MCF 10A (cell line): ENCODE data around the gene HAND2. TPM values are rescaled to one million over a fixed set of nuclear protein-coding genes. Genes with fewer than 3 reads are reported as not detected.

ENCODE experiments used
- BruUV-seq: library from RNA; stranded (reverse); fragments of 400-500 nt; replicated peaks from 2 replicates; lab custom pipeline; 2021; lab: Mats Ljungman, UMichigan
- CTCF ChIA-PET: fragments of 300-600 bp; sonication (Branson Sonifier 250); formaldehyde crosslinking; extraction: SDS; loops from one replicate; lab custom pipeline; 2021; ENCODE audit warnings: antibody characterized with exemption, inconsistent platforms; lab: Yijun Ruan, JAX
- POLR2A ChIA-PET: fragments of 300-600, 350-650 bp; sonication (Branson Sonifier 250); formaldehyde crosslinking; extraction: SDS; loops from one replicate; lab custom pipeline; 2020; ENCODE audit warnings: antibody characterized with exemption, inconsistent platforms; lab: Yijun Ruan, JAX
- DNase-seq: peaks from one replicate; pipeline ENCODE4 v3.0.0-alpha.2; 2018; ENCODE audit not compliant: unreplicated experiment
- H3K27ac Mint-ChIP-seq: one replicate; pipeline ENCODE4 v1.8.0; 2022; ENCODE audit warnings: mild to moderate bottlenecking, low read depth, mixed read lengths; ENCODE audit not compliant: unreplicated experiment
- H3K27me3 Mint-ChIP-seq: one replicate; pipeline ENCODE4 v1.8.0; 2022; ENCODE audit warnings: mixed read lengths; ENCODE audit not compliant: insufficient read depth, unreplicated experiment
- H3K36me3 Mint-ChIP-seq: one replicate; pipeline ENCODE4 v1.8.0; 2022; ENCODE audit warnings: mild to moderate bottlenecking, moderate library complexity, mixed read lengths; ENCODE audit not compliant: insufficient read depth, unreplicated experiment
- H3K4me1 Mint-ChIP-seq: one replicate; pipeline ENCODE4 v1.8.0; 2022; ENCODE audit warnings: mixed read lengths; ENCODE audit not compliant: insufficient read depth, unreplicated experiment
- H3K4me3 Mint-ChIP-seq: one replicate; pipeline ENCODE4 v1.8.0; 2022; ENCODE audit warnings: mild to moderate bottlenecking, moderate library complexity, mixed read lengths; ENCODE audit not compliant: unreplicated experiment
- H3K9me3 Mint-ChIP-seq: one replicate; pipeline ENCODE4 v1.8.0; 2022; ENCODE audit warnings: mixed read lengths; ENCODE audit not compliant: unreplicated experiment
- CTCF ChIP-seq: fragments of 200-600 bp; IDR thresholded peaks from one replicate; pipeline ENCODE4 v1.8.0; 2022; ENCODE audit warnings: antibody characterized with exemption, mild to moderate bottlenecking; ENCODE audit not compliant: unreplicated experiment
- intact Hi-C: fragments of 100-400 bp; cut with micrococcal nuclease; formaldehyde crosslinking; loops from 2 replicates; pipeline ENCODE4 v1.14.1; 2022
- total RNA-seq: library from RNA; stranded (reverse); gene quantifications from 2 replicates; pipeline ENCODE4 v1.2.3, GENCODE V29; 2022

Gene HAND2
- total RNA-seq, 1 experiment from 2014 or later = not detected

GRCh38 chr4:173525118-173526011 is 4.7 kb downstream of the HAND2 start:
- Mint-ChIP-seq H3K27me3 (no peaks in the 10 kb centered on the region), H3K36me3 (peaks cover 6% of the 10 kb centered on the region), H3K9me3 (peaks cover 5% of the 10 kb centered on the region), H3K27ac (no peak overlapping the region), H3K4me3 (no peak overlapping the region), H3K4me1 (no peaks in the 10 kb centered on the region)
- intact Hi-C loops = no loop called here
- ChIA-PET POLR2A (no interaction called here), CTCF (no interaction called here)
- BruUV-seq = no TSS peak
- TF ChIP-seq CTCF = no peak
- DNase-seq = no peak

GRCh38 chr4:173524218-173525117 is 5.6 kb downstream of the HAND2 start:
- POLR2A ChIA-PET = no interaction called here
- no peak for TF ChIP-seq CTCF
- no peak overlapping the region for H3K4me3 Mint-ChIP-seq
- peaks cover 5% of the 10 kb centered on the region for H3K9me3 Mint-ChIP-seq
- H3K27ac Mint-ChIP-seq = no peak overlapping the region
- H3K27me3 Mint-ChIP-seq = no peaks in the 10 kb centered on the region
- intact Hi-C loops = no loop called here
- peaks cover 6% of the 10 kb centered on the region for H3K36me3 Mint-ChIP-seq
- H3K4me1 Mint-ChIP-seq = no peaks in the 10 kb centered on the region
- no peak for DNase-seq
- no TSS peak for BruUV-seq
- CTCF ChIA-PET = interaction anchor here (0.6 kb wide), 1 partner anchor 35 kb away, joined by 3 read pairs; no protein-coding TSS in a partner anchor

DNA sequence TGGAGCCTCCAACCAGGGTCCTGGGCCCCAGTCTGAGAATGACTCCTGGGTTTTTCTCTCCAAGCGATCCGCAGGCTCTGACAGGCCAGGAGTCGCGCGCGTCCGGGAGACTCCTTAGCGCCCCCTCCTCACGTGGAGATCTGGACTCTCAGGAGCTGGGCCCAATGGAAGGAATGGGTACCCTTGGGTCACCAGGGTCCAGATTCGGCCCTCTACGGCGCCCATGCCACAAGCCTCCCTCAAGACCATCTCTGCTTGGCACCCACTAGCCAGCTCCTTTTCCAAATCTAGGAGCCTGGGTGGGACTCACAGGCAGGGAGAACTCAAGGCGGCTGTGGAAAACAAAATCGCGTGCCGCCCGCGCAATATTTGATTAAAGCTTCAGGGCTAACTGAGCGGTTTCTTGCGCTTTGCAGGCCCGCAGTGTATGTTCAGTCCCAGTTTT is 7.1 kb downstream of the HAND2 start:
- H3K9me3 Mint-ChIP-seq = peaks cover 5% of the 10 kb centered on the region
- ChIA-PET CTCF (interaction anchor here (0.5 kb wide), 1 partner anchor 833 kb away, joined by 3 read pairs; no protein-coding TSS in a partner anchor), POLR2A (no interaction called here)
- no peak for TF ChIP-seq CTCF
- no peak for DNase-seq
- no peak overlapping the region for H3K4me3 Mint-ChIP-seq
- no peaks in the 10 kb centered on the region for H3K4me1 Mint-ChIP-seq
- intact Hi-C loops = no loop called here
- H3K36me3 Mint-ChIP-seq = peaks cover 6% of the 10 kb centered on the region
- no peak overlapping the region for H3K27ac Mint-ChIP-seq
- no TSS peak for BruUV-seq
- no peaks in the 10 kb centered on the region for H3K27me3 Mint-ChIP-seq
